H1 (cell line): ENCODE data around the gene PXDN. TPM values are rescaled to one million over a fixed set of nuclear protein-coding genes. Genes with fewer than 3 reads are reported as not detected.

Experiments used
- ATF2 ChIP-seq: IDR thresholded peaks from 2 replicates; pipeline ENCODE4 v1.6.1; 2012; ENCODE audit warnings: low read length, inconsistent platforms
- CEBPB ChIP-seq: IDR thresholded peaks from 2 replicates; pipeline ENCODE4 v1.6.1; 2012; ENCODE audit warnings: low read depth, low read length
- CHD7 ChIP-seq: fragments of 300-600 bp; sonication (generic); IDR thresholded peaks from 2 replicates; pipeline ENCODE4 v1.7.1; 2012; ENCODE audit warnings: low read length, moderate library complexity, mild to moderate bottlenecking, inconsistent platforms; ENCODE audit not compliant: insufficient replicate concordance
- polyA plus RNA-seq, 7 experiments: library from polyadenylated mRNA; depleted of rRNA in 3 of 7; stranded (reverse) in 5 of 7; unstranded in 2 of 7; fragments of >200 nt in 5 of 7; fragments of 200-250 nt in 2 of 7; gene quantifications; 1 replicate in 5 of 7; 2 replicates in 1 of 7; 4 replicates in 1 of 7; pipeline versions ENCODE4 v1.2.1 to v1.2.3, GENCODE V29; 2011 to 2013; ENCODE audit warnings: missing spikeins in 2 of 7, mixed read lengths in 2 of 7
- total RNA-seq: library from RNA; stranded (reverse); fragmentation: NEBNext Ultra II Directional; extraction: Animal tissue kit (Norgen Biotek cat#: 25700); gene quantifications from 2 replicates; pipeline ENCODE4 v1.2.1, GENCODE V29; 2021

Gene PXDN
- total and polyA plus RNA-seq, 2 of the 8 experiments (the other 6 are each of a cell fraction or from before 2014, with no cell fraction given) = 104 to 141 TPM

GRCh38 chr2:1685078-1685956, 59.0 kb downstream of the PXDN start (continued):
- TF ChIP-seq CHD7 (no peak), ATF2 (no peak), CEBPB (no peak)
